Activated CD4-positive, alpha-beta T cell treated with anti-CD3 and anti-CD28 coated beads, Interleukin-2, amount 50 U/mL, for 48 hours (primary cell): ENCODE measurements around the gene NKTR.
"Not testable (repeated sequence)": the region's sequence is repeated elsewhere in the genome, so short reads cannot be mapped to it uniquely, and the experiment has no call there.

ENCODE experiments used
- DNase-seq, 2 experiments: peaks; one replicate each; pipeline ENCODE4 v3.0.0-alpha.2; 2020

Gene NKTR

GRCh38 chr3:42600111-42600957 lies at the start of gene NKTR:
NKTR (plus strand) TSS chr3:42600686; CDS start chr3:42601007, 321 bp downstream.
- peak; percentile 100 for DNase-seq

- no peak for DNase-seq
These were observed 47.7 kb upstream of the NKTR start for GRCh38 chr3:42552830-42553229.

GRCh38 chr3:42556089-42556632 lies 44.3 kb upstream of the NKTR start:
- peak in 1 of 2 experiments; percentile 18 for DNase-seq

- DNase-seq, result peak in 1 of 2 experiments; percentile 18
These were observed 43.7 kb upstream of the NKTR start for GRCh38 chr3:42556817-42557216.

- DNase-seq, result no peak
These were observed 42.6 kb upstream of the NKTR start for GRCh38 chr3:42557854-42558253.

- DNase-seq, result no peak
These were observed 38.2 kb upstream of the NKTR start for GRCh38 chr3:42562047-42562907.

GRCh38 chr3:42569593-42570142 lies 30.8 kb upstream of the NKTR start:
- no peak for DNase-seq

- peak in 1 of 2 experiments; percentile 24 for DNase-seq
These were observed 28.2 kb upstream of the NKTR start for GRCh38 chr3:42572278-42572677.

GRCh38 chr3:42575137-42575741 lies 25.2 kb upstream of the NKTR start:
- no peak for DNase-seq

GRCh38 chr3:42578054-42578453 lies 22.4 kb upstream of the NKTR start:
- no peak for DNase-seq

- not testable (repeated sequence) for DNase-seq
These were observed 21.1 kb upstream of the NKTR start for GRCh38 chr3:42579346-42579745.

- DNase-seq, result no peak
These were observed 19.1 kb upstream of the NKTR start for GRCh38 chr3:42581400-42581708.

GRCh38 chr3:42581709-42582473 lies 18.6 kb upstream of the NKTR start, which contains the start of gene SEC22C:
SEC22C (minus strand) TSS chr3:42581967; CDS start chr3:42569046, 12,921 bp downstream.
- peak; percentile 96 to 97 for DNase-seq

- no peak for DNase-seq
These were observed 17.9 kb upstream of the NKTR start for GRCh38 chr3:42582474-42583070.

GRCh38 chr3:42588625-42589024 lies 11.9 kb upstream of the NKTR start:
- DNase-seq, result no peak

- no peak for DNase-seq
These were observed 10.9 kb upstream of the NKTR start for GRCh38 chr3:42589382-42590109.

GRCh38 chr3:42590989-42591756 lies 9.3 kb upstream of the NKTR start:
- peak in 1 of 2 experiments; percentile 29 for DNase-seq

GRCh38 chr3:42591811-42592210 lies 8.7 kb upstream of the NKTR start:
- no peak for DNase-seq

GRCh38 chr3:42593635-42594034 lies 6.9 kb upstream of the NKTR start:
- no peak for DNase-seq

- no peak for DNase-seq
These were observed 4.8 kb upstream of the NKTR start for GRCh38 chr3:42595682-42596081.
